GM12873 (cell line): ENCODE results near the gene CFAP46.

ENCODE experiments used
- TF ChIP-seq, protein P1 (sequence below): IDR thresholded peaks from 2 replicates; pipeline ENCODE4 v1.5.1; 2012; ENCODE audit warnings: low read depth, mild to moderate bottlenecking, moderate library complexity, low read length, control low read depth; ENCODE audit not compliant: insufficient read depth; ENCODE audit errors: missing control alignments

Gene CFAP46

GRCh38 chr10:132986978-132987377 lies 44.6 kb upstream of the CFAP46 start:
- TF ChIP-seq, protein P1, sequence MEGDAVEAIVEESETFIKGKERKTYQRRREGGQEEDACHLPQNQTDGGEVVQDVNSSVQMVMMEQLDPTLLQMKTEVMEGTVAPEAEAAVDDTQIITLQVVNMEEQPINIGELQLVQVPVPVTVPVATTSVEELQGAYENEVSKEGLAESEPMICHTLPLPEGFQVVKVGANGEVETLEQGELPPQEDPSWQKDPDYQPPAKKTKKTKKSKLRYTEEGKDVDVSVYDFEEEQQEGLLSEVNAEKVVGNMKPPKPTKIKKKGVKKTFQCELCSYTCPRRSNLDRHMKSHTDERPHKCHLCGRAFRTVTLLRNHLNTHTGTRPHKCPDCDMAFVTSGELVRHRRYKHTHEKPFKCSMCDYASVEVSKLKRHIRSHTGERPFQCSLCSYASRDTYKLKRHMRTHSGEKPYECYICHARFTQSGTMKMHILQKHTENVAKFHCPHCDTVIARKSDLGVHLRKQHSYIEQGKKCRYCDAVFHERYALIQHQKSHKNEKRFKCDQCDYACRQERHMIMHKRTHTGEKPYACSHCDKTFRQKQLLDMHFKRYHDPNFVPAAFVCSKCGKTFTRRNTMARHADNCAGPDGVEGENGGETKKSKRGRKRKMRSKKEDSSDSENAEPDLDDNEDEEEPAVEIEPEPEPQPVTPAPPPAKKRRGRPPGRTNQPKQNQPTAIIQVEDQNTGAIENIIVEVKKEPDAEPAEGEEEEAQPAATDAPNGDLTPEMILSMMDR: no peak

DNA sequence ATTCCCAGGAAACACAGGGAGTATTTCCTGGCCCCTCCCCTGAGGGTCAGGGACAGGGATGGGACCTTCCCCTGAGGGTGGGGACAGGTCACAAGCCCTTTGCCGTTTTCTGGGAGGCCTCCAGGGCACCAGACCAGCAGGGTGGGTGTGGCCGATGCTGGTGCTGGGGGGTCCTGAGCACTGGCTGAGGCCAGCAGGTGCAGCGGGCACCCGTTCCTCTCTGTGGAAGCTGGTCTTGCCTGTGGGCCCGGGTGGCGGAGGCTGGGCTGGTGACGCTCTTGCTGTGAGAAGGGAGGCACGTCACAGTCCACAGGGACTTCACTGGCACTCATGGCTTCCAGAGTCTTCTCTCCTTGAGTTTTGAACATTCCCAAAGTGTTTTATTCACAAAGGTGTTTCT lies 44.2 kb upstream of the CFAP46 start:
- TF ChIP-seq, protein P1: no peak

- TF ChIP-seq, protein P1: no peak
Observed at GRCh38 chr10:132986076-132986475, 43.7 kb upstream of the CFAP46 start.

GRCh38 chr10:132985546-132985900 lies 43.2 kb upstream of the CFAP46 start:
- TF ChIP-seq, protein P1: no peak

DNA sequence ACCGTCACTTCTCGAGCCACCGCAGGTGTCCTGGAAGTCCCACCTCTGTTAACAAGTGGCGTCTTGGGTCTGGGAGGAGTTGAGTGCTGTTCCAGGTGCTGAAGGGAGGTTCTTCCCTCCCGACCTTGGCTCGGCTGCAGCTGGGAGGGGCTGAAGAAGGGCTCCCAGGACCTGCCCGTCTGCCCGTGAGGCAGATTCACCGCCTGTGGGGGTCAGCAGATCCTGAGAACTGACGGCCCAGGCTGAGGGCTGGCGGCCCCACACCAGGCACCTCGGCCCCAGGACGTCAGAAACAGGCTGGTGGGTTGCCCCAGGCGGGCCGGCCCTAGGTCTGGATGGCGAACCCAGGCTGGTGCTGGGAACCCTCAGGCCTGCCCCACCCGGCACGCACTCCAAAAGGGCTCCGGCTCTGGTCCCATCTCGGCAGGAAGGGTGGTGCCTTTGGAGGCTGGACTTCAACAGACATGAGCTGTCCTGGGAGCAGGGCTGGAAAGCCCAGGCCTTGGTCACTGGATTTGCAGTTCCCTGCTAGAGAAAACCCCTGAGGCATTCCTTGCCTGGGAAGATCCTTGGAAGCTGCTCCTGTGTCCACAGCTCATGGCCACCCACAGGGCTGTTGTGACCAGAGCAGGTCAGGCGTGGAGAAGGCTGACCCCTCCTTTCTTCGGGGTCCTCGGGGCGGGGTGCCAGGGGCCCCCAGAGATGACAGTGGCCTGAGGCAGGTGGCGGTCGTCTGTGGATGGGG lies 42.6 kb upstream of the CFAP46 start:
- TF ChIP-seq, protein P1: no peak

- TF ChIP-seq, protein P1: no peak
Observed at GRCh38 chr10:132984008-132984295, 41.6 kb upstream of the CFAP46 start.

DNA sequence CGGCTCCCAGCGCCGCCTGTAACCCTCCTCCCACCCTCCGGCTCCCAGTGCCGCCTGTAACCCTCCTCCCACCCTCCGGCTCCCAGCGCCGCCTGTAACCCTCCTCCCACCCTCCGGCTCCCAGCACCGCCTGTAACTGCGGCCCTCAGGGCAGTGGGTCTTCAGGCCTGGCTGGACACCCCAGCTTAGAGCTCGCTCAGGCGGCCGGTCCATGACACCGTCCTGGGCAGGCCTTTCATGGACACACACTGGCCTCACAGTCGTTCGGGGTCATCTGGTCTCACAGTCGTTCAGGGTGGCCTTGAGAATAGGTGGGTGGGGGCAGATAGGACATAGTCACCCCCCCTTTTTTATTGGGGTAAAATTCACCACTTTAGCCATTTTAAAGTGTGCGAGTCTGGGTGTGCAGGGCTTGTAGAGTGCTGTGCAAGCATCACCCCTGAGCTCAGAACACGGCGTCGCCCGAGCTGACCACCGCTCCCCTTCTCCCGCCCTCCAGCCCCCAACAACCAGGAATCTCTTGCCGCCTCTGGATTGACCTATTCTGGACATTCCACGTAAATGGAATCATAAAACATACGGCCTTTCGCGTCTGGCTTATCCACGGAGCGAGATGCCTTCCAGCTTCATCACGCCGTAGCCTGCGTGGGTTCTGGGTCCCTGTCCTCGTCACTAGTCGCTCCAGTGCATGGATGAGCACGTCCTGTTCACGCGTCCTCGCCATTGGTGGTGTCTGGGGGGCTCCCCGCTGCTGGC lies 41.1 kb upstream of the CFAP46 start:
- TF ChIP-seq, protein P1: no peak
